HG03521 (cell line): ENCODE measurements around the gene ROS1.

Experiments used
- ATAC-seq: cut with Tn5 transposase; IDR thresholded peaks from one replicate; pipeline ENCODE4 v1.9.1; 2021; ENCODE audit warnings: mild to moderate bottlenecking, moderate library complexity; ENCODE audit not compliant: unreplicated experiment

ROS1 gene

DNA sequence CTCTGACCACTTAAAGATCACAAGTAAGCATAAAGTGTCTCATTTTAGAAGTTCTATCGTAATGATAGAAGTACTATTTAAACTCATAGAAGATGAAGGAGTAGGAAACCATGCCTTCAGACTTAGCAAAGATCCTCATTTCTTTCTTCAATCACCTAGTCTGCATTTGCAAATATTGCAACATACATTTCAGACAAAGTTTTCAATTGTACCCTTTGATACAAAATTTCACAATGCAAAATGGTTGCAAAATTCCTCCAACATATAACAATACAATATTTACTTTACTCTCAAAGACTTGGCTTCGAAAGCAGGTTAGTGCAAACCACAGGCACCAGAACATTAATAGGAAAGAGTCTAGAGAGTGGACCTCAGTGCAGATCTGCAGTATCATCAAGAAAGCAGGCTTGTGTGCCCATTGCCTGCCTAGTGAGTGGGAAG is 16.1 kb upstream of the ROS1 start:
- no peak for ATAC-seq

- no peak for ATAC-seq
These were observed 15.2 kb upstream of the ROS1 start for GRCh38 chr6:117440706-117441525.

- ATAC-seq, result no peak
These were observed 6.5 kb upstream of the ROS1 start for GRCh38 chr6:117432273-117432672.

GRCh38 chr6:117423754-117424153 is 2.0 kb downstream of the ROS1 start:
- ATAC-seq, result no peak

GRCh38 chr6:117418320-117418719 is 7.4 kb downstream of the ROS1 start:
- no peak for ATAC-seq

- no peak for ATAC-seq
These were observed 7.9 kb downstream of the ROS1 start for GRCh38 chr6:117417851-117418250.

GRCh38 chr6:117414770-117415169 is 11.0 kb downstream of the ROS1 start:
- ATAC-seq, result no peak

GRCh38 chr6:117411474-117411873 is 14.3 kb downstream of the ROS1 start:
- ATAC-seq, result no peak

DNA sequence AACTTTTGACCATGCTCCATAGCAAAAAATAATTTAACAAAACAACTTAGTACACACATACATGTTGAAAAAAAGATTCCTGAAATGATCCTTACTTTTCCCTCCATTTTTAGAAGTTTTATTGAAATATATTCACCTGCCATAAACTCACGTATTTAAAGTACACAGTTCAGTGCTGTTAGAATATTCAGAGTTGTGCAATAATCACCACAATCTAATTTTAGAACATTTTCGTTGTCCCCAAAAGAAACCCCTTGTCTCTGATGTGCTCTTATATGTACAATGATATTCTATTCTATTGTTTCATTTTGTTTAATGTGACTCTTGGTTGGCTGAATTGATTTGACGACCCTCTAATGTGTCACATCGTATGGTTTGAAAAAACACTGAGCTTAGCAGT is 15.9 kb downstream of the ROS1 start:
- ATAC-seq, result no peak

GRCh38 chr6:117409420-117409819 is 16.3 kb downstream of the ROS1 start:
- no peak for ATAC-seq

DNA sequence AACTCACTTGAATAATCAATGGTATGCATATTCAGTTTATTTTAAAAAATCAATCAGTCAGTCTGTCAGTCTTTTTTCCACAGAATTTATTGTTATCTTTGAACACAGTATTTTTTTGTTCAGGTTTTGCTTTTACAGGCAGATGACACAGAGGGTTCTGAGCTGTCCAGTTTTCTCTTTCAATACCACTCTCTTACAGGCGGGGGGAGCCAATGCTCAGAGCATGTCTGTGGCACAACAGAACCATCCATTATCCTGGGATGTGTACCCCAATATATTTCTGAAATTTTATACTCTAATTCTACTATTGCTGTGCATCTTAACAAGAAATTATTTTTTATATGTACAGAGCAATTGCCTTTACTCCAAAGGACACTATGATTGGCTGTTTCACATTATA is 21.2 kb downstream of the ROS1 start:
- ATAC-seq, result no peak

- ATAC-seq, result no peak
These were observed 23.9 kb downstream of the ROS1 start for GRCh38 chr6:117401799-117402198.

DNA sequence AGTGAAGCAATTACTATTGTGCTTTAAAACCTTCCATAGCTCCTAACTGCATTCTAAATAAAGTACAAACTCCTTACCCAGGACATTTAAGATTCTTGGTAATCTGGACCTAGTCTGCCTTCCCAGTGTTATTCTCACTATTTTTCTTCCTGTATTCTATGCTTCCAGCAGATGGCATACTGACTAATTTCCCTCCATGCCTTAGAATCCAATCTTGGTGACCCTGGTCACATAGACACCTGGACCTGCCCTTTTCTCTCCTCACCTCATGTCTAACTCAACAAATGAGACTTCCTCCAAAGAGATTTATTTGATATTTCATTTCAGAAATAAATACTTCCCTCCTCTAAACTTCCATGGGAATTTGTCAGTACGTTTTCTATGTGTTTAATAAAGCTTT is 25.8 kb downstream of the ROS1 start:
- no peak for ATAC-seq

- ATAC-seq, result no peak
These were observed 26.6 kb downstream of the ROS1 start for GRCh38 chr6:117399126-117399525.

GRCh38 chr6:117397536-117398227 is 28.1 kb downstream of the ROS1 start:
- ATAC-seq, result no peak

DNA sequence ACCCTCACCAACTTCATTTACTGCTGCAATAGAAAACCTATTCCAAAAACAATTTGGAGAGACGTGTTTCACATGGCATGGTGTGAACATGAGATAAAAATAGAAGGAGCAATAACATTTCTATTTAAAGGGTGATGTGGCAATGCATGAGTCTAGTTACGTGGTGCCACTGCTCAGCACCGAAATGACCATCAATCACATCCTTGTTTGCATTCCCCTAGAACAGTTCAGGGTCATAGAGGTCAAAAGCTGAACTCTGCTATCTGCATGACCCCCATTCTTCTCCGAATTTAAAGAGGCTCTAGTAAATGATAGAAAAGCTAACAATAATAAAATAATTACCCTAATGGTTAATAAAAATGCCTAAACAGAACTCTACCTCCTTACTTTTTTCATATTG is 29.5 kb downstream of the ROS1 start:
- no peak for ATAC-seq

DNA sequence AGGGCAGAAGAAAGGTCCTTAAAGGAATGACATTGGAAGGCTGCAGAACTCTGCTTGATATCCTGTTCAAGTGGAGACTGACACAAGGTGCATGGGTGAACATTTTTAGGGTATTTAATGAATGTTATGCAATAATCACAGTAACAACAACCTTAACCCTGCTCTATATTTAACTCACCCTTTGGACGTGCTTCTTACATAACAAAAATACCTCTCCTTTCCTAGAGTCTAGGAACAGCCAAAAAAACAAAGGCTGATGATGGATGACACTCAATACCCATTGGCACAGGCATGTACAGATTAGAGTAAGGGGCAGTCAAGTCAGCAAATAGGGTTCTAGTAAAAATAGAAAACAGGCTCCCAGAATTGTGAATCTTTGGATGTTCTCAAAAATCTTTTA is 30.6 kb downstream of the ROS1 start:
- no peak for ATAC-seq

- no peak for ATAC-seq
These were observed 32.7 kb downstream of the ROS1 start for GRCh38 chr6:117393045-117393444.

GRCh38 chr6:117391874-117392583 is 33.7 kb downstream of the ROS1 start:
- no peak for ATAC-seq

DNA sequence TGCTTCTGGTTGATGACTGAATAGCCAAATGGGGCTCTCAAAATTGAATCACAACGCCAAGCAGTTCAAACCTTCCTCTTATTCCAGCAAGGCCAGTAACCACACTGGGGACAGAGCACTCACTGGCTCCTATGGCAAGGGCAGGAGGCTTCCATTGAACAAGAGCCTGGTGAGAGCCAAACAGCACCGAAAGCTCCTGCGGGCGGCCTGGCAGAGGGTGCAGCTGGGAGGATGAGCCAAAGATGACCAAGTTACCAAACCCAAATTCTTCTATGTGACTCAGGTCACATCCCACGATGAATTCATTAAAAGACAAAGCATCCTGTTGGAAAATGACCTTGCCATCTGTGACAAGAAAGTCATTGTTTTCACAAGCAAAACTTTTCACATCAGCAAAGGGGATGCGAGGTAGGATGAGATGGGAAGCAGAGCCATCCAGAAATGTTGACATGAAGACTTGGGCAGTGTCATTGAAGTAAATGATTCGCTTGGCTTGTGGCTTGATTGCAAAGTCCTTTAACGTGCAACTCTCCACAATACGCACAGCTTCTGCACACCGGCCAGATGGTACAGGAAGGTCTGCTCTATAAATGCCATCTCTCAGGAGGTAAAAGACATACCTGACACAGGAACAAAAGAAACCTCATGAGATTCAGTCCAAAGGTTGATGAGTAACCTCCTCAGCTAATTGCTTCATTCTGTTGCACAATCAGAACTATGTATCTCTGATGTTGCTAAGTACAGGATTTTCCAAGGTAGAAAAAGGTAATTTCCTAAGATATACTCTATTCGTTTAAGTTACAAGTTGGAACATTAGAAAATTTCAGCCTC is 36.3 kb downstream of the ROS1 start:
- no peak for ATAC-seq

- no peak for ATAC-seq
These were observed 38.2 kb downstream of the ROS1 start for GRCh38 chr6:117387454-117387974.
